HUES64 (cell line): ENCODE measurements around the gene PHRF1.
A peak's percentile ranks its signal among the peaks of the same experiment; 100 is the strongest.

Experiments used
- H3K27ac ChIP-seq: 2 replicates; pipeline ENCODE4 v1.7.0; 2013; ENCODE audit warnings: low read depth, low read length, inconsistent platforms
- H3K27me3 ChIP-seq: 2 replicates; pipeline ENCODE4 v1.6.1; 2013; ENCODE audit warnings: mild to moderate bottlenecking, low read length; ENCODE audit not compliant: insufficient read depth
- H3K36me3 ChIP-seq: 2 replicates; pipeline ENCODE4 v1.6.1; 2013; ENCODE audit warnings: mild to moderate bottlenecking, low read length; ENCODE audit not compliant: insufficient read depth
- H3K4me1 ChIP-seq: 2 replicates; pipeline ENCODE4 v1.6.1; 2013; ENCODE audit warnings: mild to moderate bottlenecking, low read length, moderate library complexity; ENCODE audit not compliant: insufficient read depth
- H3K4me3 ChIP-seq: 2 replicates; pipeline ENCODE4 v1.5.1; 2013; ENCODE audit warnings: mild to moderate bottlenecking, low read length, moderate library complexity
- H3K9ac ChIP-seq: 2 replicates; pipeline ENCODE4 v1.6.1; 2013; ENCODE audit warnings: mild to moderate bottlenecking, low read depth, low read length
- H3K9me3 ChIP-seq: 2 replicates; pipeline ENCODE4 v1.6.1; 2013; ENCODE audit warnings: low read depth, low read length; ENCODE audit not compliant: insufficient read depth
- WGBS: fragments of 150-250, 120-280 bp; methylation state at CpG from one replicate; pipeline ENCODE4 v1.1.7; 2013; ENCODE audit warnings: missing lambda C conversion rate; 5-methylcytosine and 5-hydroxymethylcytosine counted together

Gene PHRF1

DNA sequence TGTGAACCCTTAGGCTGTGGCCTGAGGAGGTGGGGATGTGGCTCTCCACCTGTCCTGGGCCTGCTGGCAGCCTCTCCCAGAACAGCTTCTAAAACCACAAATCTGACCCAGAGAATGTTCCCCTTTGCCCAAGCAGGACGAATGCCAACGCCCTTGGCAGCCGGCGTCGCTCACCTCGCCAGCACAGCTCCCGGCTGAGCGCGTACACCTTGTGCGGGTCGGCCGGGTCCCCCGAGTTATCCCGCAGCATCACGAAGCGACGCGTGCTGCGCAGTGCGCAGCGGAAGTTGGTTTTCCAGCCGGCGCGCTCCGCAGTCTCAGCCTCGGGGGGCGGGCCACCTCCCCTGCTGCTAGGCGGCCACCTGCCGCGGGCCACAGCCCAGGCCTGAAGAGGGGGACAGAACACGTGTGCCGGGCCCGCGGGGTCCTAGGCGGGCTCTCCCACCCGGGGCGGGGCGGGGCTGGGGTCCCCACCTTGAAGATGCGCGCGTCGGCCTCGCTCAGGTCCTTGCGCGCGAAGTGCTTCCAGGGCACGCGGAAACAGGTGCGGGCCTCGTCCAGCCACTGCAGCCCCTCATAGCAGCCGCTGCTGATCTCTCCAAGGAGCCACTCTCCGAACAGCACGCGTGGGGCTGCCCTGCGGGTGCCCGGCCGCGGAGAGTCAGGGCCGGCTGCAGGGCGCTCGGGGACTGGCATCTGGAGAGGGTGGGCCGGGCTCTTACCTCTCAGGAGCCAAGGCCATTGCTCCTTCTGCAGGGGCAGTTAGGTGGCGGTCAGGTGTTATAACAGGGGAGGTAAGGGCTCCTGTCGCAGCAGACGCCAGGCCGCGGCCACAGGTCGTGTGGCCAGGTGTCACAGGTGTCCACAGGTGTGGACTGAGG lies 38.6 kb downstream of the PHRF1 start:
- peak overlapping the region; percentile 70 for H3K4me3 ChIP-seq
- peak overlapping the region; percentile 79 for H3K9ac ChIP-seq
- 87% methylated on average over 68 of the region's 68 CpGs for WGBS
- no peaks in the 10 kb centered on the region for H3K27me3 ChIP-seq
- no peaks in the 10 kb centered on the region for H3K9me3 ChIP-seq
- H3K27ac ChIP-seq = peak overlapping the region; percentile 84
- H3K36me3 ChIP-seq = peaks cover 42% of the 10 kb centered on the region
- peaks cover 2% of the 10 kb centered on the region; the same call in 1 of the 2 replicates for H3K4me1 ChIP-seq

DNA sequence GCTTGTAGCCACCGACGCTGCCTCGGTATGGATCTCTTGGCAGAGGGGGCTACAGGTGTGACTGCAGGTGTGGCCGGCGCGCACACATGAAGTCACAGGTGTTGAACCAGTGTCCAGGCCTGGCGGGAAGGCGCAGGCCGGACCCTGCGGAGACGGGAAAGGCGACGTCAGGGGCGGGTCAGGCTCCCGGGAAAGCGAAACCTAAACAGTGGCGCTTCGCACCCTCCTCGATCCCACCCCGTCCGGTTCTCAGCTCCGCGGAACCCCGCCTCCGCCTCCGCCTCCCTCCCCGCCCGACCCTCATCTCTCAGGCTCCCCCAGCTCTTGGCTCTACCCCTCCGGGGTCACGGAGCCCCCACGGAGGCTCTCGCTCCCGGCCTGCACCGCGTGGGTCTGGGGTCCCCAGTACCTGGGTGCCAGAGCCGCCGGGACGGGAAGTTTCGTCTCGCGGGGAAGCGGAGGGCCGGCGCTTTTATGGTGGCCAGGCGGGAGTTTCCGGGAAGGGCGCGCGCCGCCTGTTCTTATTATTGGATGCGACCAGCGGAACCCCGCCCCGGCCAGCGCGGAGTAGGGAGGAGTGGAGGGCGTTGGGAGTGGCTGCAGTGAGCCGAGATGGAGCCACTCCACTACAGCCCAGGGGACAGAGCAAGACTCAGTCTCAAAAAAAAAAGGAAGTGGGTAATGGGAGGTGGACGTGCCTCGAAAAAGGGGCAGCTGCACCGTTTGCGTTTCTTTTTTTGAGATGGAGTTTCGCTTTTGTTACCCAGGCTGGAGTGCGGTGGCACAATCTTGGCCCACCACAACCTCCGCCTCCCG lies 39.4 kb downstream of the PHRF1 start, which contains the start of gene IRF7:
Gene IRF7, minus strand, starts transcription at position 447 of the 816 bp plus-strand sequence. CDS start 586 bp downstream, outside the sequence.
- Histone ChIP-seq H3K36me3 (peaks cover 34% of the 10 kb centered on the region), H3K9ac (peak within 1 kb of the TSS; percentile 79), H3K9me3 (no peaks in the 10 kb centered on the region), H3K4me1 (peaks cover 2% of the 10 kb centered on the region; the same call in 1 of the 2 replicates), H3K27ac (peak within 1 kb of the TSS; percentile 84), H3K27me3 (no peaks in the 10 kb centered on the region), H3K4me3 (peak within 1 kb of the TSS; percentile 70)
- WGBS = 10% methylated on average over 66 of the region's 66 CpGs

DNA sequence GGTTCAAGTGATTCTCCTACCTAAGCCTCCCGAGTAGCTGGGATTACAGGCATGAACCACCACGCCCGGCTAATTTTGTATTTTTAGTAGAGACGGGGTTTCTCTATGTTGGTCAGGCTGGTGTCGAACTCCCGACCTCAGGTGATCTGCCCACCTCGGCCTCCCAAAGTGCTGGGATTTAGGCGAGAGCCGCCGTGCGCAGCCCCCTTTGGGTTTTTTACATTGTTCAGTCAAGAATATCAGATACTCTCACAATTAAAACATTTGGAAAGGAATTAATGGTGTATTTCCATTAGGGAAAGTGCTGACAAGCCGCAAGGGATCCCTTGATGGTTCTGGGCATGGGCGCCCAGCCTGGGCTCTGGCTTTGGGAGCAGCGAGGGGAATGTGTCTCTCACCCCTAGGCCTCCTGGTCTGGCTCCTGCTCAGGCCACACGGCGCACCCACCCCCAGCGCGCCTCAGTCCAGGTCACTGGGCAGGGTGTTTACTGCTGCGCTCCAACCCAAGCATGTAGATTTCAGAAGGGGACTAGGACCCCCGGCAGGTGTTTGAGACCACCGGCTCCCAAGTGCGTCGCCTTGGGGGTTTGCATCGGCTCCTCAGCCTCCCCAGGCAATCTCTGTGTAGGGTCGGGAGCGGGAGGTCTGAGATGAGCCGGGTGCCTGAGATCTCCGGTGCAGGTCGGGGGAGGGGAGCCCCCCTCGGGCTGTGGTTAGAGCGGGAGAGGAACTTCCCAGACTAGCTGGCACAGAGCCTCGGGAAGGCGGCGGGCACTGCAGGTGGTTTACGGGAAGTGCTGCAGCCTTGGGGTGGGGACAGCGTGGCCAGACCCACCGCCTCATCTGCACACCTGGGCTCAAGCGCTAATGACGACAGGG lies 40.3 kb downstream of the PHRF1 start:
- Histone ChIP-seq H3K27me3 (no peaks in the 10 kb centered on the region), H3K9ac (peak overlapping the region; percentile 79; the same call in 1 of the 2 replicates), H3K4me3 (peak overlapping the region; percentile 70), H3K4me1 (peaks cover 2% of the 10 kb centered on the region; the same call in 1 of the 2 replicates), H3K9me3 (no peaks in the 10 kb centered on the region), H3K36me3 (peaks cover 25% of the 10 kb centered on the region), H3K27ac (no peak overlapping the region)
- WGBS = 91% methylated on average over 39 of the region's 39 CpGs

DNA sequence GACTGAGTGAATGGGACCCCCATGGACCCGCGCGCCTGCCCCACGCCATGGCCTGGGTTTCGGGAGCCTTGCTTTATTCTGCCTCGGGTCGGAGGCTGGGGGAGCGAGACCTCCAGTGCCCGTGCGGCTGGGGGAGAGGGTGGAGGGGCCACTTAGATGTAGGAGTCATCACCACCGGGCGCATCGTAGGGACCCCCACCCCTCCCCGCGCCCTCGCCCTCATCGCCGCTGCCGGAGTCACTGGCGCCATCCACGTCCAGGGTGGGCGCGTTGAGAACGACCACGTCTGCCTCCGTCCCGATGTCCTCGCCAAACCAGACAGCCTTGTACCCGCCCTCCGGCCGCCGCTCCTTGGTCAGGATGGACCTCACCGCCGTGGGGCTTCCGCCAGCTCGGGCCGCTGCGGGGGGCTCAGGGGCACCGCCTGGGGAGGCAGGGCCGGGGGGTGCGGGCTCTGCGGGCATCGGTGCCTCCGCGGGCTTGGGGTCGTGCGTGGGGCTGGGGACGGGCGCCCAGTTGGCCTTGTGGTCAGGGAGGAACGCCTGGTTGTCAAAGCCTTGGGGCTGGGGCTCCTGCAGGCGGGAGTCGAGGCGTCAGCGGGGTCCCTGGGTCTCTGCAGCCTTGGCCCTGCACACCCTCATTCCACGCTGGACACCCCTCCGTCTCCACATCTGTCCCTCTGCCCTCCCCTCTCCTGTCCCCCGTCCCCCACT lies 41.1 kb downstream of the PHRF1 start:
- H3K36me3 ChIP-seq = peaks cover 17% of the 10 kb centered on the region
- 95% methylated on average over 57 of the region's 57 CpGs for WGBS
- H3K9me3 ChIP-seq = no peaks in the 10 kb centered on the region
- H3K9ac ChIP-seq = no peak overlapping the region
- peaks cover 2% of the 10 kb centered on the region; the same call in 1 of the 2 replicates for H3K4me1 ChIP-seq
- no peaks in the 10 kb centered on the region for H3K27me3 ChIP-seq
- H3K4me3 ChIP-seq = no peak overlapping the region
- no peak overlapping the region for H3K27ac ChIP-seq

DNA sequence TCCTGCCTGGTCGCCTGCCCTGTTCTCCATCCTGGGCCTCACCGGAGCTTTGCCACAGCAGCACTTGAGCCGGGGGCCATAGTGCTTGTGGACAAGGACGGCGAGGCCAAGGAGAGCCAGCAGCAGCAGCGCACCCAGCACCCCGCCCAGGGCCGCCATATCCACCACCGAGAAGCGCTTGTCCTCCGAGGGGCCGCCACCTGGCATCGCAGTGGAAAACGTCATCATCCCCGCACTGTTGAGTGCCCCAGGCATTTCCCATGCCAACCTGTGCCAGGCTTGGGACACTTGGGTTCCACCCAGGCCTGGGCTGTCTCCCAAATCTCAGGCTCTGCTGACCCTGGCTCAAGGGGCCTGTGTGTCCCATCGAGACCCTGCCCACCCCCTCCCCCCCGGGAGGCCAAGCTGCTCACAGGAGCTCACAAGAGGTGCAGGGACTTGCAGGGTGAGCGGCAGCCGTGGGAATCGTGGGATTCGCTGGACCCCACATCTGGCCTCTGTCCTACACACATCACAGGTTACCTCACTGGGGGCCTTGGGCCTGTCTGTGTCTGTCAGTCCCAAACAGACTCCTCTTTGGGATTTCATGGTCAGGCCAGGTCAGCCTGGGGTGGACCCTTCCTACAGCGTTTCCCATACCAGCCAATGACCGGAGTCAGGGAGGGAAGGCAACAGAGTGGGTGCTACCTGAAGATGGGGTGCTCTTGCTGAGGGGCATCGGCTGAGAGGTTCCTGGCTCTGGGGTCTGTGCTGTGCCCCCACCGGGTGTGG lies 41.8 kb downstream of the PHRF1 start:
- H3K4me3 ChIP-seq = no peak overlapping the region
- H3K9me3 ChIP-seq = no peaks in the 10 kb centered on the region
- H3K27me3 ChIP-seq = no peaks in the 10 kb centered on the region
- no peak overlapping the region for H3K9ac ChIP-seq
- H3K36me3 ChIP-seq = peaks cover 10% of the 10 kb centered on the region
- no peak overlapping the region for H3K27ac ChIP-seq
- H3K4me1 ChIP-seq = peaks cover 2% of the 10 kb centered on the region; the same call in 1 of the 2 replicates
- 97% methylated on average over 25 of the region's 25 CpGs for whole genome bisulfite sequencing

DNA sequence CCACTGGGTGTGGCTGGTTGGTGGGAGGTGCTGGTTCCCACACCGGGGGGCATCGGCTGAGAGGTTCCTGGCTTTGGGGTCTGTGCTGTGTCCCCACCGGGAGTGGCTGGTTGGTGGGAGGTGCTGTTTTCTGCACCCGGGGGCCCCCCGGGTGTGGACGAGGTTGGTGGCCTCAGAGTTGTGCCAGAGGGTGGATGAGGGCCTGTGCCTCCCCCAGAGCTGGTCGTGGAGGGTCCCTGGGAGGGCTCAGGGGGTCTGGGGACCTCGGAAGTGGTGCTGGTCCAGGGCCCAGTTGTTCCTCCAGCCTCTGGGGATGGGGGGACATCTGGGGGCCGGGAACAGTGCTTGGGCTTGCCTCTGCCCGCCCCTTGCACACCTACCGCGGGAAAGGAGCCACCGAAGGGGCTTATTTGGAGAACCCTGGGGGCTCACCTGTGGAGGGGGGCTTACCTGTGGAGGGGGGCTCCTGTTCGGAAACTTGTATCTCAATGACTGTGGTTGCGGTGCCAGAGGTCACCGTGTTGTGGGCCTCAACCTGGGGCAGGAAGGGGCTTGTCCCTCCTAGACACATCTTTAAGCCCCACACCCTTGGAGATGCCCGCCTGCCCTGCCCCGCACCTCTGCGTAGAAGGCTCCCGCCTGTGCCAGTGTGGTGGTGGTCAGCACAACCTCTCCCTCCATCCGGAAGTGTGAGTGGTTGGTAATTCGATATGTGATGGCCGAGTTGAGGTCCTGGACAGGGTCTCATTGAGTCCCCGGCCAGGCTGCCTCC lies 42.8 kb downstream of the PHRF1 start:
- Histone ChIP-seq H3K36me3 (peaks cover 7% of the 10 kb centered on the region; the same call in 1 of the 2 replicates), H3K4me1 (peaks cover 2% of the 10 kb centered on the region; the same call in 1 of the 2 replicates), H3K27me3 (no peaks in the 10 kb centered on the region), H3K4me3 (no peak overlapping the region), H3K9ac (no peak overlapping the region), H3K27ac (no peak overlapping the region), H3K9me3 (no peaks in the 10 kb centered on the region)
- 93% methylated on average over 24 of the region's 24 CpGs for WGBS

DNA sequence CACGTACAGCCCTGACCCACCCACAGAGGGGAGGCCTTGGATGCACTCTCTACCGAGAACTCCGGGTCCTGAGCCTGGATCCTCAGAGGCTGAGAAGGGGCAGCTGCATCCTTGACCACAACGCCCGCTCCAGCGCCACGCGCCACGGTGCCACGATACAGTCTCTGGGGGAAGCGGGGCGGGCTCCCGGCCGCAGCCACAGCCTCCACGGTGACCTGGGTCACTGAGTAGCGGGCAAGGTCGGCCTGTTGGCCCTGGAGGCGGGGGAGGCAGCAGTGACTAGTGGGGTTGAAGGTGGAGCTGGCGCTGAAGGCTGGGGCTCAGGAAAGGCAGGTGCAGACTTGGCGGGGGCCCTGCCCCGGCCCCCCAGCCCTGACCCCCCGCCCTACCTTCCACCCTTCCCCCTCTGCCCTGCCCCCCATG lies 43.4 kb downstream of the PHRF1 start:
- H3K27ac ChIP-seq = no peak overlapping the region
- no peaks in the 10 kb centered on the region for H3K27me3 ChIP-seq
- WGBS = 94% methylated on average over 18 of the region's 22 CpGs
- H3K36me3 ChIP-seq = peaks cover 5% of the 10 kb centered on the region; the same call in 1 of the 2 replicates
- H3K4me3 ChIP-seq = no peak overlapping the region
- H3K9me3 ChIP-seq = no peaks in the 10 kb centered on the region
- H3K4me1 ChIP-seq = peaks cover 2% of the 10 kb centered on the region; the same call in 1 of the 2 replicates
- no peak overlapping the region for H3K9ac ChIP-seq

DNA sequence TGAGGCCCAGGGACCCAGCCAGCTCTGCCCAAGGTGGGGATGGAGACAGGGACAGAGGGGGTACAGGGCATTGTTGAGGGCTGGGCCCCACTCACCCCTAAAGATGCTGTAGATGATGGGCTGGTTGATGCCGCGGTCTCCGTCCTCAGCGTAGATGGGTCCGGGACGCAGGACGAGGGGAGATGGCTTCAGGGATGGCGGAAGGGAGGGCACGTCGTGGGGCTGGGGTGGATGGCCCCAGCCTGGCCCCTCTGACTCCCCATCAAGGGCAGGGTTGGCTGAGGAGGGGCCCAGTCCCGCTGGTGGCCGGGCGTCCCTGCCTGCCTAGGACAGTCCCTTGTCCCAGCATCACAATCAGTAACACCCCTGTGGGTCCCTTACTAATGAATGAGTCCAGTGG lies 43.9 kb downstream of the PHRF1 start:
- WGBS = 94% methylated on average over 13 of the region's 13 CpGs
- H3K9me3 ChIP-seq = no peaks in the 10 kb centered on the region
- H3K9ac ChIP-seq = no peak overlapping the region
- no peak overlapping the region for H3K27ac ChIP-seq
- peaks cover 5% of the 10 kb centered on the region; the same call in 1 of the 2 replicates for H3K36me3 ChIP-seq
- H3K27me3 ChIP-seq = no peaks in the 10 kb centered on the region
- H3K4me1 ChIP-seq = peaks cover 2% of the 10 kb centered on the region; the same call in 1 of the 2 replicates
- H3K4me3 ChIP-seq = no peak overlapping the region
